GM12878 (cell line): ENCODE results near the gene TAS1R2. TPM values are rescaled to one million over a fixed set of nuclear protein-coding genes. Genes with fewer than 3 reads are reported as not detected.

Source experiments
- ATF2 ChIP-seq: IDR thresholded peaks from 2 replicates; pipeline ENCODE4 v1.6.1; 2012; ENCODE audit warnings: low read length, inconsistent platforms
- ATF3 ChIP-seq: IDR thresholded peaks from 2 replicates; pipeline ENCODE4 v1.6.1; 2011; ENCODE audit warnings: low read depth, mild to moderate bottlenecking, low read length, moderate library complexity, borderline replicate concordance; ENCODE audit errors: extremely low read depth
- BCLAF1 ChIP-seq: fragments of 450-650 bp; IDR thresholded peaks from 2 replicates; pipeline ENCODE4 v1.6.1; 2017; ENCODE audit warnings: antibody characterized with exemption, mild to moderate bottlenecking, moderate library complexity
- CBX5 ChIP-seq: sonication (generic); IDR thresholded peaks from 2 replicates; pipeline ENCODE4 v1.6.1; 2016; ENCODE audit warnings: low read depth, moderate library complexity, mild to moderate bottlenecking, inconsistent platforms
- JUND ChIP-seq: IDR thresholded peaks from 2 replicates; pipeline ENCODE4 v1.6.1; 2012; ENCODE audit warnings: low read depth, mild to moderate bottlenecking, low read length, improper control_type of control experiment, moderate library complexity
- MLLT1 ChIP-seq: fragments of 450-650 bp; IDR thresholded peaks from 2 replicates; pipeline ENCODE4 v1.6.1; 2016; ENCODE audit warnings: mild to moderate bottlenecking
- MYC ChIP-seq: IDR thresholded peaks from 2 replicates; pipeline ENCODE4 v1.6.1; 2011; ENCODE audit warnings: mild to moderate bottlenecking, low read length, moderate library complexity, inconsistent platforms; ENCODE audit not compliant: insufficient read depth, insufficient replicate concordance, insufficient read length, severe bottlenecking
- TBL1XR1 ChIP-seq: IDR thresholded peaks from 2 replicates; pipeline ENCODE4 v1.6.1; 2012; ENCODE audit warnings: low read depth, low read length, improper control_type of control experiment
- polyA plus RNA-seq, 11 experiments: library from polyadenylated mRNA; depleted of rRNA in 4 of 11; unstranded in 6 of 11; stranded (reverse) in 5 of 11; fragments of >200 nt; fragmentation: Nextera tagmentation in 4 of 11; fragmentation: Illumina TruSeq in 1 of 11; extraction: Ambion mirVana in 4 of 11; extraction: Trizol in 1 of 11; gene quantifications; 1 replicate in 1 of 11; 2 replicates in 10 of 11; pipeline versions ENCODE4 v1.2.1 to v1.2.3, GENCODE V29; 2011 to 2016; ENCODE audit warnings: inconsistent platforms in 2 of 11, missing spikeins in 2 of 11, low read depth in 1 of 11
- total RNA-seq, 4 experiments: library from RNA; depleted of rRNA in 3 of 4; stranded (reverse); fragments of >200 nt in 3 of 4; fragmentation: Illumina TruSeq in 1 of 4; extraction: Trizol in 1 of 4; gene quantifications; 2 replicates each; pipeline versions ENCODE4 v1.2.1 to v1.2.3, GENCODE V29; 2013 to 2021

The TAS1R2 gene
- total and polyA plus RNA-seq, 10 of the 15 experiments (the other 5 are each of a cell fraction or from before 2014, with no cell fraction given) = not detected

GRCh38 chr1:18855573-18855972 lies 3.9 kb downstream of the TAS1R2 start (continued):
- no peak for TF ChIP-seq BCLAF1
- no peak for TF ChIP-seq CBX5
- no peak for TF ChIP-seq MLLT1
- no peak for TF ChIP-seq TBL1XR1
- no peak for TF ChIP-seq MYC
- no peak for TF ChIP-seq JUND
- no peak for TF ChIP-seq ATF3
- TF ChIP-seq ATF2 = no peak
- TF ChIP-seq, all 136 proteins: peak for 0
